Naive B cell (primary cell): ENCODE measurements around the gene ITPA. TPM values are rescaled to one million over a fixed set of nuclear protein-coding genes. Genes with fewer than 3 reads are reported as not detected.
A peak's percentile ranks its signal among the peaks of the same experiment; 100 is the strongest.
"Not testable (repeated sequence)": the region's sequence is repeated elsewhere in the genome, so short reads cannot be mapped to it uniquely, and the experiment has no call there.

ENCODE experiments used
- ATAC-seq, 2 donors: fragments of 150-1000 bp; cut with Tn5 transposase; 2 replicates each; pipeline ENCODE4 v1.10.0; 2021; ENCODE audit warnings: low read depth in 2 of 2, mild to moderate bottlenecking in 2 of 2, moderate library complexity in 2 of 2
- DNase-seq: peaks from one replicate; pipeline ENCODE4 v3.0.0; 2022
- H3K27ac Mint-ChIP-seq, 6 donors: one replicate each; pipeline ENCODE4 v1.8.0; 2020 to 2022; ENCODE audit warnings: mild to moderate bottlenecking in 6 of 6, mixed read lengths in 6 of 6, moderate library complexity in 5 of 6, inconsistent platforms in 2 of 6
- H3K27me3 Mint-ChIP-seq, 3 donors: one replicate each; pipeline ENCODE4 v1.8.0; 2021 to 2022; ENCODE audit warnings: mixed read lengths in 3 of 3, mild to moderate bottlenecking in 1 of 3
- H3K36me3 Mint-ChIP-seq, 2 donors: one replicate each; pipeline ENCODE4 v1.8.0; 2020 to 2022; ENCODE audit warnings: mixed read lengths in 2 of 2, inconsistent platforms in 1 of 2, mild to moderate bottlenecking in 1 of 2
- H3K4me1 Mint-ChIP-seq, 3 donors: one replicate each; pipeline ENCODE4 v1.8.0; 2020 to 2022; ENCODE audit warnings: mixed read lengths in 3 of 3, inconsistent platforms in 1 of 3, mild to moderate bottlenecking in 1 of 3, moderate library complexity in 1 of 3
- H3K4me3 Mint-ChIP-seq, 8 donors: one replicate each; pipeline ENCODE4 v1.8.0; 2020 to 2022; ENCODE audit warnings: mild to moderate bottlenecking in 8 of 8, mixed read lengths in 8 of 8, moderate library complexity in 8 of 8, inconsistent platforms in 2 of 8
- H3K9me3 Mint-ChIP-seq, 7 donors: one replicate each; pipeline ENCODE4 v1.8.0; 2020 to 2022; ENCODE audit warnings: mixed read lengths in 7 of 7, mild to moderate bottlenecking in 5 of 7, inconsistent platforms in 2 of 7, moderate library complexity in 1 of 7
- polyA plus RNA-seq, 6 donors: library from polyadenylated mRNA; unstranded; fragments of 300-500 nt; fragmentation: Illumina TruSeq; gene quantifications; one replicate each; pipeline ENCODE4 v1.2.3, GENCODE V29; 2021; ENCODE audit warnings: low read depth in 6 of 6

ITPA gene
- polyA plus RNA-seq, 6 donors from 2014 or later: 49.1 to 89.5 (median 75.0) TPM

DNA sequence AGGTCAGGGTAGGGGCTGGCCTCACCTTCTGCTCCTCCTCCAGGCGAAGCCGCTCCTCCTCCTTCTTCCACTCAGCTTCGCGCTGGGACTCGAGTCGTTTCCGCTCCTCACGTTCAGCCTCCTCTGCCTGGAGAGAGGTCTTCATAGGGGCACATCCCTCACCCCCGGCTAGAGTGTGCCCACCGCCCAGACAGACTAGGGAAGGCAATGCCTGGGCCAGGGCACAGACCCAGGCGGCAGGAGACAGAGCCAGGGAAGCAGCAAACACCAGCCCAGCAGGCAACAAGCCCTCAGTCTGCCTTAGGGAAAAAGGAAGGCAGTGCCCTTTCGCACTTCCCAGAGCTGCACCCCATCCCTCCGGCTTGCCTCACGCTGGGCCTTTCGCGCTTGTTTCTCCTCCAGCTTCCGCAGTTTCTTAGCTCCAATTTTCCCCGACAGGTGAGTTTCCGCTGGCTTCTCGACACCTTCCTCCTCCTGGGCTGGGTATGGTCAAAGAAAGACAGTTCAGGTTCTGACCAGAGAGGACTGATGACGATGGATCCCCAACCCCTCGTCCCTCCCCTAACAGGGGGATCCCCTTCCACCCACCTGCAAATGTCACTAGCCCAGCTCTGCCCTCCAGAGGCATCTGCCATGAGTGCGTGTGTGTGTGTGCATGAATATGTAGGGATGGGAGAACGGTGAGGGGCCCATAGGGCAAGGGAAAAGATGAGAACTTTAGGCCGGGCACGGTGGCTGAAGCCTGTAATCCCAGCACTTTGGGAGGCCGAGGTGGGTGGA is 9.1 kb upstream of the ITPA start:
- Mint-ChIP-seq H3K4me3 (peak overlapping the region in 1 of 8 donors; percentile 54), H3K36me3 (peaks cover 9 to 19% of the 10 kb centered on the region in 2 donors), H3K4me1 (peaks cover 17 to 23% (median 18%) of the 10 kb centered on the region in 3 donors), H3K27me3 (no peaks in the 10 kb centered on the region), H3K27ac (peak overlapping the region in 1 of 6 donors; percentile 84), H3K9me3 (no peaks in the 10 kb centered on the region)
- ATAC-seq (no peak), DNase-seq (no peak)

DNA sequence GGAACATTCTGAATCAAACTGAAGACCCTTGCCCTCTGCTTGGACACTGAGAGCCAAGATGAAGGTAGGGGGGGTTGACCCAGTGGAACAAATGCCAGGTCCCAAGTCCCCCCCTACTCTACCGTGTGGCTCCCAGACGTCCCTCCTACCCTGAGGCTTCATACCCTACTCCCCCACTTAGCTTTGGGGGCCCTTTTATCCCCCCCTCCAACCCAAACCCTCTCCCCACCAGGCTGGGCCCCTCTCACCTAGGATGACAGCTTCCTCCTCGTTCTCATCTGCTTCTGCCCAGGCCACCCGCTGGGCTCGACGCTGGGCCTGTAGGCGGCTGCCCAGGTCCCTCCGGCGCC is 6.4 kb upstream of the ITPA start:
- H3K9me3 Mint-ChIP-seq: no peaks in the 10 kb centered on the region

DNA sequence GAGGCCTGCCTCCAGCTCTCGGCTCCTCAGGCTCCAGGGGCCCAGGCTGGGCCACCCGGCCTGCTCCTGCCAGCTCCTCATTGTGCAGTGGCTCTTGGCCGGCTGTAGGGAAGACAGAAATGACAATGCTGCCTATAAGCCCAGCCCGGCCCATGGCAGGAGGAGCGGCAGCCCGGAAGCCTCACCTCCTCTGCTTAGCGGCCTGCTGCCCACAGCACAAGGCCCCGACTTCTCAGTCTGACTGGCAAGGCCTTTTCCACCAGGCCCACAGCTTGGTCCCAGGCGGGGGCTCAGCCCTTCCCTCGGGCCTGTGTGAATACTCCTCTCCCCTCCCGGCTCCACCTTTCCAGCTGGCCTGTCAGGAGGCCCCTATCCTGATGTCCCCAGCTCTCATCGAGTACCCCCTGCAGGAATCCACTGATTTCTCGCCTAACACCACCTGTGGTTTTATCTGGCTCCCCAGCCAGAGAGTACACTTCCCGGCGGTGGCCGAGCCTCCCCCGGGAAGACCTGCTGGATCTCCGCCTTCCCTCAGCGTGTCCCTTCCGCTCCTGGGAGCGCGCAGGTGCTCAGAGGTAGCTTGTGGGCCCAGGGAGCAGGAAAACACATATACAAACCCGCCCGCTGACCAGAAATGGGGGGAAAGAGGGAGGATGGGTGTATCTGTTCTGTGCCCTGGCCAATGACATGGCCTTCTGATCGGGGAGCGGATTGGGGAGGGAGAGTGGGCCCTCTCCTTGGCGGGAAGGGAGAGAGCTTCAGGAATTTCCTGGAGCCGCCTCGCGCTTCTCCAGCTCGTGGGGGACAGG is 5.8 kb upstream of the ITPA start:
- Mint-ChIP-seq H3K36me3 (peaks cover 5 to 9% of the 10 kb centered on the region in 2 donors), H3K9me3 (no peaks in the 10 kb centered on the region), H3K27ac (peak overlapping the region in 4 of 6 donors; percentile 91 to 98 (median 95)), H3K4me3 (peak overlapping the region; percentile 92 to 98 (median 96)), H3K4me1 (peaks cover 18 to 22% (median 18%) of the 10 kb centered on the region in 3 donors), H3K27me3 (no peaks in the 10 kb centered on the region)
- DNase-seq (no peak), ATAC-seq (no peak)

More for the DNA sequence above, 6.4 kb upstream of the ITPA start:
- peaks cover 5 to 8% of the 10 kb centered on the region in 2 donors for H3K36me3 Mint-ChIP-seq
- ATAC-seq (no peak), DNase-seq (no peak)
- no peaks in the 10 kb centered on the region for H3K27me3 Mint-ChIP-seq
- peak overlapping the region in 7 of 8 donors; percentile 49 to 96 (median 67) for H3K4me3 Mint-ChIP-seq
- peaks cover 17 to 18% (median 18%) of the 10 kb centered on the region in 3 donors for H3K4me1 Mint-ChIP-seq
- H3K27ac Mint-ChIP-seq: peak overlapping the region in 1 of 6 donors; percentile 91

DNA sequence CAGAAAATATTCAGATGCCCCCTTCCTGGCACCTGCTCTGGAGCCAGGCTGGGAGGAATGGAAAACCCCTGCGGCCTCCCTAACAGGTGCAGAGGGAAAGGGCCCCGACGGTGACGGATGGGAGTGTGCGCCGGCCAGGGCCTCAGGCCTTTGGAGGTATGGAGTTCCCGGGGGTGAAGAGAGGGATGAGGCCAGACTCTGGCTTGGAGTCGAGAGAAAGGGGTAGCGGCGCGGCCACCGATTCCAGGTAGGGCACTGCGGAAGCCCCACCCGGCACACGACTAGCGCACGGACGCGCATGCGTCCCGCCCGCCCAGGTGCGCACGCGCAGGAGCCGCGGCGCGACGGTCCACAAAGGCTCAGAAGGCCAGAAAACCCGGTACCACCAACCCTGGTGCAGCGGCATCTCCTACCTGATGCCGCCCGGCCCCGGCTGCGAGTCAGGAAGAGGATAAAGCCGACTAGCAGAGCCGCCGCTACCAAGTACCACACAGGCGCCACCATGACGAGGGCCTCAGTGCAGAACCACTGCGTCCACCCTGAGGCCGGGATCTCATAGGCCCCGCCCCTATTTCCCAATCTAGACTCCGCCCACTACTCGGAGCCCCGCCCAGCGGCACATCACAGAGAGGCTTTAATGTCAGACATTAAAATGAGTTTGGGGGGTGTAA is 5.0 kb upstream of the ITPA start, which contains the start of gene DDRGK1:
DDRGK1 (minus strand) TSS at position 559 of the 671 bp plus-strand sequence; CDS start at position 504, 55 bp downstream.
- peaks cover 0 to 16% of the 10 kb centered on the region in 2 donors for H3K36me3 Mint-ChIP-seq
- peak; percentile 89 for DNase-seq
- H3K27ac Mint-ChIP-seq: peak within 1 kb of the TSS; percentile 90 to 98 (median 94)
- ATAC-seq: peak; percentile 83 to 84
- peaks cover 24 to 27% (median 25%) of the 10 kb centered on the region in 3 donors for H3K4me1 Mint-ChIP-seq
- no peaks in the 10 kb centered on the region for H3K9me3 Mint-ChIP-seq
- H3K27me3 Mint-ChIP-seq: no peaks in the 10 kb centered on the region
- H3K4me3 Mint-ChIP-seq: peak within 1 kb of the TSS; percentile 92 to 98 (median 96)

DNA sequence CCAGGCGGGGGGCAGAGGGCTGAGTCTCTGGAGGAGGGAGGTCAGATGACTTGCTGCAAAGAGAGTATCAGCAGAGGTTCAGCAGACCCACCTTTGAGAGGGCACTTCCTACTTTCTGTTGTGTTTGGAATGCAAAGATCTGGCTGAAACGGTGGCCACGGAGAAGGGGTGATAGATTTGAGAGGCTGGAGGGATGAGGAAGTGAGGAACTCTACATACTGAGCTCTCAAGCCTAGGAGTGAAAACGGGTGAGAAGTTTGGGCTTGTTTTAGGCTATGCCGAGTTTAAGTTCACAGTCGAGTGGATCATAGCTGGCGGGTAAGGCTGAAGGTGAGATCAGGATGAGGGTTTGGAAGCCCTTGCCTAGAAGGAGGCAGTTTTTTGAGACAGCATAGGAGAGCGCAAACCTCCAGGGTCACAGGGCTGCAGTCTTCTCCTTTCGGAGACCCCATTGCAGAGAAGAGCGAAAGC is 477 bp upstream of the ITPA start:
- ATAC-seq: peak; percentile 15 to 31
- Mint-ChIP-seq H3K4me1 (peaks cover 19 to 45% (median 40%) of the 10 kb centered on the region in 3 donors), H3K4me3 (peak overlapping the region; percentile 86 to 100 (median 96)), H3K36me3 (peaks cover 5 to 18% of the 10 kb centered on the region in 2 donors), H3K27me3 (no peaks in the 10 kb centered on the region), H3K9me3 (no peaks in the 10 kb centered on the region), H3K27ac (peak overlapping the region; percentile 56 to 98 (median 93))
- no peak for DNase-seq

DNA sequence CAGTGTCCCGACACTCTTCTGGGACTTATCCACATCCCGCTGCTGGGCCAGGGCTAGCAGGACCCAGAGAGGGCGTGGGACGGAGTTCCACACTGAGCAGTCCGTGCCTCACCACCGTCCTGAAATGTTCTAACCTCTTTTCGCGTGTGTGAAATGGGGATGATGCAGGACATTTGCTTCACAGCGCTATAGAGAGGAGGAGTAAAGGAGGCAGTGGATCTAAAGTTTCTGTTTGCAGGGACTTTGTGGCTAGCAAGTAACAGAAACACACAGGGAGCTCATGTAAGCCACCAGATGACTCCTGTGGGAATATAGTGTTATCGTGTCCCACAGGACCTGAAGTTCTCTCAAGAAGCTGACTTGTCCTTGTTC is 634 bp downstream of the ITPA start:
- H3K36me3 Mint-ChIP-seq: peaks cover 8 to 21% of the 10 kb centered on the region in 2 donors
- peak; percentile 11 to 14 for ATAC-seq

DNA sequence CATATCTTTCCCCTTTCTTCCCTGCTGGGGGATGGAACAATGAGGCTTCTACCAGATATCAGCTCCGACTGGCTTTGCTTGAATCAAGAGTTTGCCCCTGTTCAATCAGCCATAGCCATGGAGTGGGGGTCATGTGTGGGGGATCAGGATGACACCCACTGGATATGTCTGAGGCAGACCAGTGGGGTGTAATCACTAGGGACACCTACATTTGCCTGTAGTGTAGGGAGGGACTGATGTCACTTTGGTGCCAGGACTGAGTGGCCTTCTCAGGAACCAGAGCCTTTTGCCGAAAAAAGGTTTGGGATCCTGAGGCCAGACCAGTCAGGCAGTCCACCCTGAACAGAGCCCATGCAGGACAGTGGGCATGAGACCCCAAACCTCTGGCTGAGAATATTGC is 1.0 kb downstream of the ITPA start:
- Mint-ChIP-seq H3K9me3 (no peaks in the 10 kb centered on the region), H3K36me3 (peaks cover 8 to 21% of the 10 kb centered on the region in 2 donors), H3K4me1 (peaks cover 13 to 35% (median 30%) of the 10 kb centered on the region in 3 donors), H3K4me3 (peak overlapping the region; percentile 86 to 100 (median 96)), H3K27me3 (no peaks in the 10 kb centered on the region), H3K27ac (peak overlapping the region in 3 of 6 donors; percentile 54 to 96 (median 77))
- ATAC-seq (no peak), DNase-seq (no peak)

More for the DNA sequence above, 634 bp downstream of the ITPA start:
- Mint-ChIP-seq H3K27me3 (no peaks in the 10 kb centered on the region), H3K27ac (peak overlapping the region in 5 of 6 donors; percentile 54 to 99 (median 96)), H3K9me3 (no peaks in the 10 kb centered on the region), H3K4me3 (peak overlapping the region; percentile 86 to 100 (median 96)), H3K4me1 (peaks cover 13 to 37% (median 30%) of the 10 kb centered on the region in 3 donors)
- DNase-seq: no peak

DNA sequence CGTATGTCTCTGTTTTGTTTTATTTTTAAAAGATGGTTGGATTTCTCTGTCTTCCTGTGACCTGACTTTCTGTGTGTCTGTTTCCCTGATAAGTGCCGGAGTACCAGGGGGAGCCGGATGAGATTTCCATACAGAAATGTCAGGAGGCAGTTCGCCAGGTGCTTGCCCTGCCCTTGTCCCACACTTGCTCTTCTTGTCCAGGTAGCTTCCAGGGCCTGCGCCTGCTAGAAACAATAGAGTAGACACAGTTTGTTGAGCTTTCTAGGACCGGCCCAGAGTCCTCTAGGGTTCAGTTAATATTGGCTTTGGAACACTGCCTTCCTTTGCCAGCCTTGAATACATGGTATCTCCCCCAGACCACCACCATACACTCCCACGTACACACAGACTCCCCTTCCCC is 3.9 kb downstream of the ITPA start:
- peaks cover 8 to 21% of the 10 kb centered on the region in 2 donors for H3K36me3 Mint-ChIP-seq
- DNase-seq: no peak
- no peak for ATAC-seq
- H3K4me1 Mint-ChIP-seq: peaks cover 13 to 34% (median 30%) of the 10 kb centered on the region in 3 donors
- peak overlapping the region in 1 of 8 donors; percentile 33 for H3K4me3 Mint-ChIP-seq
- H3K27me3 Mint-ChIP-seq: no peaks in the 10 kb centered on the region
- peak overlapping the region in 1 of 6 donors; percentile 34 for H3K27ac Mint-ChIP-seq
- no peaks in the 10 kb centered on the region for H3K9me3 Mint-ChIP-seq

DNA sequence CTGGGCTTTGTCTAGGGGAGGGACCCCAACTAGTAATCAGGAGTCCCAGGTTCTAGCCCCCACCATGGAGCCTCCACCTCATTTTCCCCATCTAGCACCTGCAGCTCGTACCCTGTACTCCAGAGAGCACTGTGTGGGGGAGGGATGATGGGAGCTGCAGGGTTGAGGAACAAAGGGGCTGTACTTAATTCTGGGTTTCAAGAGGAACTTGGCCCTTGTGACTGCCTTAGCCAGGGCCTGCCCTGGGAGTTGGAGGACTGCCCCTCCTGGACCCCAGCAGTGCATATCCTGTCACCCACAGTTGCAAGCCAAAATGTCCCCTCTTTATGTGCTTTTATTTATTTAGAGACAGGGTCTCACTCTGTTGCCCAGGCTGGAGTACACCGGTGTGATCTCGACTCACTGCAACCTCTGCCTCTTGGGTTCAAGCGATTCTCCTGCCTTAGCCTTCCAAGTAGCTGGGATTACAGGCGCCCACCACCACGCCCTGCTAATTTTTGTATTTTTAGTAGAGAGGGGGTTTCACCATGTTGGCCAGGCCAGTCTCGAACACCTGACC is 6.1 kb downstream of the ITPA start:
- not testable (repeated sequence) for H3K27me3 Mint-ChIP-seq, H3K4me3 Mint-ChIP-seq, H3K9me3 Mint-ChIP-seq, ATAC-seq, H3K27ac Mint-ChIP-seq, H3K36me3 Mint-ChIP-seq, DNase-seq
- H3K4me1 Mint-ChIP-seq: peaks cover 8 to 20% (median 11%) of the 10 kb centered on the region in 3 donors

DNA sequence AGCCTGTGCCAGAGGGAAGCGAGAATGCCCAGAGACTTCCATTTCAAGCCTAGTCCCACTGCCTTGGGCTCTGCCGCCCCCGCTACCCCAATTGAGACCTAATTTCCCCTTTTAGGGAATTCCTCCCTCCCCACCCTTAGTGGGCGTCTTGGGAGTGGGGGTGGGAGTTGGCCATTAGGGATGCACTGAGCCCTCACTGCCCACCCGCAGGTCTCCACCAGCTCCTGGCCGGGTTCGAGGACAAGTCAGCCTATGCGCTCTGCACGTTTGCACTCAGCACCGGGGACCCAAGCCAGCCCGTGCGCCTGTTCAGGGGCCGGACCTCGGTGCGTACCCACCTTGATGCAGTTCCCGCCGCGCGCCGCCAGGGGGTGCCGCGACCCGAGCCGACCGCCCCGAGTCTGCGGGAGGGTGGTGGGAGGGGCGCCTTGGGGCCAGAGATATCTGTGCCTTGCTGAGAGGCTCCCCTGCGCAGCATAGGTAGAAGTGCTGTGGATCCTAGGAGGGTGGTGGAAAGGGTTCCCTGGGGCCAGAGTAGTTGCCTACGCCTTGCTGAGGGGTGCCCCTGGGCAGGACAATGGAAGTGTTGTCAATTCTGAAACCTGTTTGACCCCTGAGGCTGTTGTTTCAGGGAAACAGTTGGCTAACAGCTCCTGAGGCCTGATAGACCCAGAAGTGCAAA is 9.2 kb downstream of the ITPA start:
- Mint-ChIP-seq H3K27me3 (no peaks in the 10 kb centered on the region), H3K9me3 (no peaks in the 10 kb centered on the region), H3K4me3 (no peak overlapping the region), H3K4me1 (peaks cover 12 to 25% (median 24%) of the 10 kb centered on the region in 3 donors), H3K27ac (peak overlapping the region in 1 of 6 donors; percentile 65), H3K36me3 (peaks cover 7 to 13% of the 10 kb centered on the region in 2 donors)
- peak; percentile 37 to 50 for ATAC-seq
- peak; percentile 75 for DNase-seq

DNA sequence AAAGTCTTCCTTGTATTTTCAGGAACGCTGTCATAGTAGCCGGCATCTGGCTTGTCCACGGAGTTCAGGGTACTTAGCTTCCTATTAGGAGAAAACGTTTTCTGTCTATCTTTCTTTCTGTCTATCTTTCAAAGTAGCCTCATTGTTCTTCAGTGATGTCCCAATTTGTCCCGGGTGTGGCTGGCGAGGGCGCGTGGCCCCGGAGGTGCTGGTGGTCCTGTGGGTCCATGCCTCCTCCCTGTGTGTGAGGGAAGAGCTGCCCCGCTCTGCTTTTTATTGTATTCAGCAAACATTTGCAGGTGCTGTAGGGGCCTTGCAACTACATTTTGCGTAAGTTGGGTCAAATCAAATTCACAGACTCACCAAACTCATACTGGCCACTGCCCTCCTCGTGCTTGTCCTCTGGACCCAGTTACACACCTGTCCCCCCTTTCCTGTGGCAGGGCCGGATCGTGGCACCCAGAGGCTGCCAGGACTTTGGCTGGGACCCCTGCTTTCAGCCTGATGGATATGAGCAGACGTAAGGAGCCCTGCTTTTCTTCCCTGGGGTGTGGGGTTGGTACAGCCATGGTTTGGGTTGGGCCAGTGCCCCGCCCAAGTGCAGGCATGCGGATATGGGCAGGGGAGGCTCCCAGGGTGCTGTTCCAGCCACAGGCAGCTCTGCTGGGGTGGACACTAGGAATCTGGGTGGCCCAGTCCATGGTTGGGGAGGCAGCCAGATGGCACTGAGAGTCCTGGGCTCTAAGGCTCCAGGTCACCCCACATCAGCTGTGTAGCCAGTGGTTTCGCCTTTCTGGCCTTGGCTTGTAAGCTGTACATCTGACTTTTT is 12.3 kb downstream of the ITPA start:
- Mint-ChIP-seq H3K27me3 (no peaks in the 10 kb centered on the region), H3K9me3 (no peaks in the 10 kb centered on the region), H3K4me1 (peaks cover 15 to 28% (median 25%) of the 10 kb centered on the region in 3 donors), H3K4me3 (no peak overlapping the region), H3K36me3 (peaks cover 0 to 10% of the 10 kb centered on the region in 2 donors), H3K27ac (peak overlapping the region in 3 of 6 donors; percentile 24 to 81 (median 34))
- no peak for ATAC-seq
- no peak for DNase-seq
